NCI-H446 treated with DMSO at 0.1 percent for 48 hours (cell line): ENCODE data around the gene BLTP3B.
A peak's percentile ranks its signal among the peaks of the same experiment; 100 is the strongest.

ENCODE experiments used
- DNase-seq: peaks from one replicate; lab custom pipeline; 2025; lab: John Stamatoyannopoulos, UW

The BLTP3B gene

GRCh38 chr12:100164153-100164704 lies 21.6 kb upstream of the BLTP3B start:
- DNase-seq: no peak

- peak; percentile 87 for DNase-seq
These were observed 20.9 kb upstream of the BLTP3B start for GRCh38 chr12:100163416-100164152.

- no peak for DNase-seq
These were observed 16.9 kb upstream of the BLTP3B start for GRCh38 chr12:100159391-100160104.

- DNase-seq: no peak
These were observed 15.9 kb upstream of the BLTP3B start for GRCh38 chr12:100158535-100158934.

- no peak for DNase-seq
These were observed 14.8 kb upstream of the BLTP3B start for GRCh38 chr12:100157427-100157821.

- DNase-seq: no peak
These were observed 14.2 kb upstream of the BLTP3B start for GRCh38 chr12:100156731-100157426.

- DNase-seq: no peak
These were observed 12.0 kb upstream of the BLTP3B start for GRCh38 chr12:100154474-100155247.

- DNase-seq: no peak
These were observed 10.5 kb upstream of the BLTP3B start for GRCh38 chr12:100153131-100153530.

GRCh38 chr12:100151769-100152168 lies 9.1 kb upstream of the BLTP3B start:
- no peak for DNase-seq

- DNase-seq: no peak
These were observed 3.6 kb upstream of the BLTP3B start for GRCh38 chr12:100146252-100146651.

- DNase-seq: no peak
These were observed 3.0 kb upstream of the BLTP3B start for GRCh38 chr12:100145643-100146042.

- DNase-seq: no peak
These were observed 450 bp downstream of the BLTP3B start for GRCh38 chr12:100141998-100142850.

GRCh38 chr12:100141666-100141997 lies 1.0 kb downstream of the BLTP3B start:
- DNase-seq: no peak

GRCh38 chr12:100138803-100139098 lies 3.9 kb downstream of the BLTP3B start:
- DNase-seq: no peak

- no peak for DNase-seq
These were observed 4.4 kb downstream of the BLTP3B start for GRCh38 chr12:100138048-100138802.

GRCh38 chr12:100133200-100133599 lies 9.5 kb downstream of the BLTP3B start:
- DNase-seq: no peak

GRCh38 chr12:100128512-100128908 lies 14.2 kb downstream of the BLTP3B start:
- DNase-seq: no peak

- DNase-seq: no peak
These were observed 14.7 kb downstream of the BLTP3B start for GRCh38 chr12:100127766-100128511.

- DNase-seq: no peak
These were observed 19.2 kb downstream of the BLTP3B start for GRCh38 chr12:100123316-100124095.
